ENCODE measurements around the gene IDNK.

DNA sequence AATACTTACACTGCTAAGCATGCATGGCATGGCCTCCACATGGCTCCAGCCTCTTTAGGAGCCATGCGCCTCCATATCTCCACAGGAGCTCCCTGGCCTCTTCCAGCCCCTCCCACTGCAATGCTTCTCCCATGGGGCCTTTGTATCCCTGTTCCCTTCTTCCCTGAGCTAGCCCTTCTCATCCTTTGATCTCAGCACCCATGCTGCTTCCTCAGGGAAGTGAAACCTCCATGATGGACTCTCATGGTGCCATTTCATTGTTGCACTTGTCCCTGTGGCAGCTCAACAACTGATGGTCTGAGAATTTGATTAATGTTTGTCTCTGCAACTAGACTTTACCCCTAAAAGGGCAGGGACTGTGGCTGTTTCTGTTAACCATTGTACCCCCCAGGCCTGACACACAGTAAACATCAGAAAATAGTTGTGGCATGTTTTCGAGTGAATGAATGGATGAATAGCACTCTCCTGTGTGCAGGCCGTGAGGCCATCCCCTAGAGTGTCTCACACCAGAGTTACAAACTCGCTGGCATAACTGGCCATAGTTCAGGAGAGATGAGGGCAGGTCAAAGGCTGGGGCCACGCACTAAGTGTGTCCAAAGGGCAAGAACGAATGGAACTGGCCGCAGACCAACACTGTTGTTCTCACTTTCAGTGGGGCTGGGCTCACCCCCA is 6.6 kb downstream of the IDNK start:
- TF ChIP-seq, protein P1, sequence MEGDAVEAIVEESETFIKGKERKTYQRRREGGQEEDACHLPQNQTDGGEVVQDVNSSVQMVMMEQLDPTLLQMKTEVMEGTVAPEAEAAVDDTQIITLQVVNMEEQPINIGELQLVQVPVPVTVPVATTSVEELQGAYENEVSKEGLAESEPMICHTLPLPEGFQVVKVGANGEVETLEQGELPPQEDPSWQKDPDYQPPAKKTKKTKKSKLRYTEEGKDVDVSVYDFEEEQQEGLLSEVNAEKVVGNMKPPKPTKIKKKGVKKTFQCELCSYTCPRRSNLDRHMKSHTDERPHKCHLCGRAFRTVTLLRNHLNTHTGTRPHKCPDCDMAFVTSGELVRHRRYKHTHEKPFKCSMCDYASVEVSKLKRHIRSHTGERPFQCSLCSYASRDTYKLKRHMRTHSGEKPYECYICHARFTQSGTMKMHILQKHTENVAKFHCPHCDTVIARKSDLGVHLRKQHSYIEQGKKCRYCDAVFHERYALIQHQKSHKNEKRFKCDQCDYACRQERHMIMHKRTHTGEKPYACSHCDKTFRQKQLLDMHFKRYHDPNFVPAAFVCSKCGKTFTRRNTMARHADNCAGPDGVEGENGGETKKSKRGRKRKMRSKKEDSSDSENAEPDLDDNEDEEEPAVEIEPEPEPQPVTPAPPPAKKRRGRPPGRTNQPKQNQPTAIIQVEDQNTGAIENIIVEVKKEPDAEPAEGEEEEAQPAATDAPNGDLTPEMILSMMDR (IDR thresholded peaks at IDR 0.05), result no peak
- TF ChIP-seq POLR2A (IDR thresholded peaks at IDR 0.05), result no peak

Measured in adrenal gland (tissue), 5 donors.